Ascending aorta (tissue), 2 donors: ENCODE results near the gene TMEM106C. TPM values are rescaled to one million over a fixed set of nuclear protein-coding genes. Genes with fewer than 3 reads are reported as not detected.

Experiments used
- DNase-seq, 2 donors: peaks; one replicate each; pipeline ENCODE4 v3.0.0-alpha.2; 2019; ENCODE audit warnings: low spot score in 2 of 2
- H3K27ac ChIP-seq, 2 donors: fragments of 200-600 bp; sonication (generic); one replicate each; pipeline ENCODE4 v1.5.1; 2016 to 2017; ENCODE audit warnings: mild to moderate bottlenecking in 1 of 2
- H3K27me3 ChIP-seq: fragments of 200-600 bp; sonication (generic); one replicate; pipeline ENCODE4 v1.5.1; 2017
- H3K36me3 ChIP-seq, 2 donors: fragments of 200-600 bp; sonication (generic); one replicate each; pipeline ENCODE4 v1.5.1; 2016
- H3K4me1 ChIP-seq, 2 donors: fragments of 200-600 bp; sonication (generic); one replicate each; pipeline ENCODE4 v1.5.1; 2016 to 2017; ENCODE audit warnings: mild to moderate bottlenecking in 1 of 2
- H3K4me3 ChIP-seq, 2 donors: fragments of 200-600 bp; sonication (generic); one replicate each; pipeline ENCODE4 v1.5.1; 2016 to 2017; ENCODE audit warnings: mild to moderate bottlenecking in 1 of 2
- H3K9me3 ChIP-seq, 2 donors: fragments of 200-600 bp; sonication (generic); one replicate each; pipeline ENCODE4 v1.5.1; 2016
- intact Hi-C: fragments of 100-400 bp; cut with DNase I; formaldehyde crosslinking; loops from one replicate; pipeline ENCODE4 v1.15.1; 2023
- total RNA-seq: library from RNA; depleted of rRNA; stranded (reverse); fragments of >200 nt; gene quantifications from one replicate; pipeline ENCODE4 v1.1.0, GENCODE V29; 2016
- TF ChIP-seq, protein P1 (sequence below), 3 experiments: fragments of 200-600 bp in 2 of 3; fragments of 450-650 bp in 1 of 3; sonication (generic) in 2 of 3; IDR thresholded peaks; one replicate each; pipeline ENCODE4 v1.5.1; 2016 to 2019; ENCODE audit warnings: antibody characterized with exemption in 3 of 3, mild to moderate bottlenecking in 1 of 3, moderate library complexity in 1 of 3

The TMEM106C gene
- total RNA-seq, 1 donor from 2014 or later = 120 TPM

DNA sequence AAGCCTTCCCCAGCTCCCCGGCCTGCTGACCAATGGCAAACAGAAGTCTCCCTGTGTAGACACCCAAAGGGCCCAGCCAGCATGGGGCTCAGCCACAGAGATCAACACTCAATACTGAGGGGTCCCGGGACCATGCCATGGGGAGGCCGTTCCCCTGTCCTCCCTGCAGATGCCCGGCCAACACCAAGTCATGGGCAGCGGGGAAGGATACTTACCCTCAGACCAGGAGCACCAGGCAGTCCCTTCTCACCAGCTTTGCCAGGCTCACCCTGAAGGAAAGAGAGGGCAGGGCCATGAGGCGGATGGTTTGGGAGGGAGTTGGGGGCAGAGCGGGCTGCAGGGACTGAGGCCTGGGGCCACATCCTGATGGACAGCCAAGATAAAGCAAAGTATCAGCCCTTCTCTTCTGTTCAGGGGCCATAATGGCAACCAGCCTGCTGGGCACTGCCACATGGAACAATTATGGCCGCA, 21.0 kb downstream of the TMEM106C start:
- TF ChIP-seq, protein P1, sequence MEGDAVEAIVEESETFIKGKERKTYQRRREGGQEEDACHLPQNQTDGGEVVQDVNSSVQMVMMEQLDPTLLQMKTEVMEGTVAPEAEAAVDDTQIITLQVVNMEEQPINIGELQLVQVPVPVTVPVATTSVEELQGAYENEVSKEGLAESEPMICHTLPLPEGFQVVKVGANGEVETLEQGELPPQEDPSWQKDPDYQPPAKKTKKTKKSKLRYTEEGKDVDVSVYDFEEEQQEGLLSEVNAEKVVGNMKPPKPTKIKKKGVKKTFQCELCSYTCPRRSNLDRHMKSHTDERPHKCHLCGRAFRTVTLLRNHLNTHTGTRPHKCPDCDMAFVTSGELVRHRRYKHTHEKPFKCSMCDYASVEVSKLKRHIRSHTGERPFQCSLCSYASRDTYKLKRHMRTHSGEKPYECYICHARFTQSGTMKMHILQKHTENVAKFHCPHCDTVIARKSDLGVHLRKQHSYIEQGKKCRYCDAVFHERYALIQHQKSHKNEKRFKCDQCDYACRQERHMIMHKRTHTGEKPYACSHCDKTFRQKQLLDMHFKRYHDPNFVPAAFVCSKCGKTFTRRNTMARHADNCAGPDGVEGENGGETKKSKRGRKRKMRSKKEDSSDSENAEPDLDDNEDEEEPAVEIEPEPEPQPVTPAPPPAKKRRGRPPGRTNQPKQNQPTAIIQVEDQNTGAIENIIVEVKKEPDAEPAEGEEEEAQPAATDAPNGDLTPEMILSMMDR (IDR thresholded peaks at IDR 0.05) = no peak
- DNase-seq = no peak
- Histone ChIP-seq H3K27me3 (no peaks in the 10 kb centered on the region), H3K36me3 (no peaks in the 10 kb centered on the region), H3K4me3 (no peak overlapping the region), H3K4me1 (no peaks in the 10 kb centered on the region), H3K27ac (no peak overlapping the region), H3K9me3 (no peaks in the 10 kb centered on the region)
- intact Hi-C loops = no loop called here

DNA sequence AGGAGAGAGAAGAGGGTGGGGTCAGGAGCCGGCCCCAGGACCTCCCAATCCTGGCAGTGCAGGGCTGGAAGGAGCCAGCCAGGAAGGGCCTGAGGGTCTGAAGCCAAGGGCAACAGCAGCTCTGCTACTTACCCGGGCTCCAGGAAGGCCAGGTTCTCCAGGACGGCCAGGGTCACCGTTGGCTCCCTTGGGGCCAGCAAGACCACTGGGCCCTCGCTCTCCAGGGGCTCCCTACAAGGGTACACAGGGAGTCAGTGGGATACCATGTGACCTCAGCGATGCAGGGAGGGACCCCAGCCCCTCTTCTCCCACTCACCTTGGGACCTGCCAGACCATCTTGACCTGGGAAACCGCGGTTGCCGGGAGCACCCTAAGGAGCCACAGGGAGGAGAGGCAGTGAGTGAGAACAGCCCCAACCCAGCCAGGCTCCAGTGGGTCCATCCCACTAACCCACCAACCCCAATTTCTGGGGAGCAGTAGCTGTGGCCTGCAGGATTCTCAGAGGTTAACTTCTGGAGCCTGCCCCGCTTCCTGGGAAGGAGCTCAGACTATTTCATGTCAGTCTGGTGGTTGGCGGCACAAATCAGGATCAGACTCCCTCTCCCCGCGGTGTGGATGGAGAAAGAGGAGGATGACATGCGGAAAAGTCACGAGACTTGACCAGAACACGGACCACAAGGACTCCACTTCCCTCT, 22.3 kb downstream of the TMEM106C start:
- H3K27ac ChIP-seq = no peak overlapping the region
- H3K4me3 ChIP-seq = no peak overlapping the region
- H3K9me3 ChIP-seq = no peaks in the 10 kb centered on the region
- DNase-seq = no peak
- TF ChIP-seq, protein P1 (IDR thresholded peaks at IDR 0.05) = no peak
- intact Hi-C loops = no loop called here
- no peaks in the 10 kb centered on the region for H3K27me3 ChIP-seq
- no peaks in the 10 kb centered on the region for H3K4me1 ChIP-seq
- H3K36me3 ChIP-seq = no peaks in the 10 kb centered on the region

DNA sequence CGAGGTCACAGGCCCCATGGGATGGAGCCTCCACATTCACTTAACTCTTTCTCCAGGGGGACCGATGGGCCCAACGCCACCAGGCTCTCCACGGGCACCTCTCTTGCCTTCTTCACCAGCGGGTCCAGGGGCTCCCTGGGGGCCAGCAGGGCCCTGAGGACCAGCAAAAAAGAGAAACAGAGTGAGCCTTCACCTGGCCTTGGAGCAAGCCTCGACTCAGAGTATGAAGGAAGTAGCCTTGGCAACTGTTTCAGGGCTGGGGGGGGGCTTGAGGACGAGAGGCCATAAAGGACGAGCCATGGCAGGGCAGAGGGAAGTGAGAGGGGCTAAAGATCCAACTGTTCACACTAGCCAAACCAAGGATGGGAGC, 22.9 kb downstream of the TMEM106C start:
- Histone ChIP-seq H3K36me3 (no peaks in the 10 kb centered on the region), H3K27ac (no peak overlapping the region), H3K27me3 (no peaks in the 10 kb centered on the region), H3K4me1 (no peaks in the 10 kb centered on the region), H3K4me3 (no peak overlapping the region), H3K9me3 (no peaks in the 10 kb centered on the region)
- TF ChIP-seq, protein P1 (IDR thresholded peaks at IDR 0.05) = no peak
- intact Hi-C loops = no loop called here
- no peak for DNase-seq

- Histone ChIP-seq H3K27ac (no peak overlapping the region), H3K27me3 (no peaks in the 10 kb centered on the region), H3K4me1 (no peaks in the 10 kb centered on the region), H3K4me3 (no peak overlapping the region), H3K36me3 (no peaks in the 10 kb centered on the region), H3K9me3 (no peaks in the 10 kb centered on the region)
- DNase-seq = no peak
- TF ChIP-seq, protein P1 (IDR thresholded peaks at IDR 0.05) = no peak
- intact Hi-C loops = no loop called here
These were observed 23.4 kb downstream of the TMEM106C start for GRCh38 chr12:47986832-47987231.

DNA sequence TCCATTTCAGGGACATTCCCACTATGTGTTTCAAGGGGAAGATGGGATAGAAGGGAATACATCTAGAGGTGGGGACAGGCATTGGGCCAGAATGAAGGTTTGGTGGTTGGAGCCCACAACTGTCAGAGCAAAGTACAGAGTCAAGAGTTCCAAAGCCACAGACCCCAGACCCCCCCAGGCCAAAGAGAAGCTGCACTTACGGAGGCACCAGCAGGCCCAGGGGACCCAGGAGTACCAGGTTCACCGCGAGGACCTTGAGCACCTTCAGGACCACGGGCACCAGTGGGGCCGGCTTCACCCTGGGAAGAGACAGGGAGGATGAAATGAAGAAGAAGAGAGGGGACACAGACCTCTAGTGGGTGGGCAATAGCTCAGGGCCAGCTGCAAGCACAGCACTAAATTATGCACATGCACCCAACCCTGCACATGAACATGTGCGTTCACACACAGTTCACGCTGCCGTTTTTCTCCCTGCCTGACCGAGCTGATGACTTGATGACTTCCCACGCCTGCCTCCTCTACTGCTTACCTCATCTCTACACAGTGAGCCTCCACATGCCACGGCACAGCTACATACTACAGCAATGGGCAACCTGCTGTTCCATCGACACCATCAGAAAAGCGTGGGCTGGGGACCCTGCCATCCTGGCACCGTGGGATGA, 24.1 kb downstream of the TMEM106C start:
- no peak overlapping the region for H3K27ac ChIP-seq
- TF ChIP-seq, protein P1 (IDR thresholded peaks at IDR 0.05) = no peak
- intact Hi-C loops = no loop called here
- no peak overlapping the region for H3K4me3 ChIP-seq
- no peaks in the 10 kb centered on the region for H3K36me3 ChIP-seq
- no peaks in the 10 kb centered on the region for H3K4me1 ChIP-seq
- DNase-seq = no peak
- H3K9me3 ChIP-seq = no peaks in the 10 kb centered on the region
- H3K27me3 ChIP-seq = no peaks in the 10 kb centered on the region
